GM23338 (cell line): ENCODE data around the gene CIZ1. TPM values are rescaled to one million over a fixed set of nuclear protein-coding genes. Genes with fewer than 3 reads are reported as not detected.

Source experiments
- ATAC-seq: fragments of 200-7000 bp; cut with Tn5 transposase; 3 replicates; pipeline ENCODE4 v1.9.1; 2020
- DNase-seq: peaks from one replicate; pipeline ENCODE4 v3.0.0-alpha.2; 2015; ENCODE audit warnings: low spot score
- H2AFZ ChIP-seq: fragments of 200-600 bp; sonication (generic); 2 replicates; pipeline ENCODE4 v1.8.0; 2016; ENCODE audit warnings: antibody characterized with exemption, mild to moderate bottlenecking, moderate library complexity
- H3F3A ChIP-seq: fragments of 200-600 bp; sonication (generic); replicated peaks from 2 replicates; pipeline ENCODE4 v1.8.0; 2017; ENCODE audit warnings: antibody characterized with exemption, mixed run types, low read depth
- H3K27ac ChIP-seq: fragments of 200-600 bp; sonication (generic); 2 replicates; pipeline ENCODE4 v1.6.1; 2016; ENCODE audit warnings: low read depth
- H3K27me3 ChIP-seq: fragments of 200-600 bp; sonication (generic); 2 replicates; pipeline ENCODE4 v1.8.0; 2016; ENCODE audit warnings: mild to moderate bottlenecking, mixed run types, moderate library complexity; ENCODE audit not compliant: insufficient read depth
- H3K36me3 ChIP-seq: fragments of 200-600 bp; sonication (generic); 2 replicates; pipeline ENCODE4 v1.8.0; 2016; ENCODE audit warnings: mild to moderate bottlenecking; ENCODE audit not compliant: insufficient read depth
- H3K4me1 ChIP-seq: fragments of 200-600 bp; sonication (generic); 2 replicates; pipeline ENCODE4 v1.8.0; 2016; ENCODE audit warnings: mild to moderate bottlenecking, moderate library complexity; ENCODE audit not compliant: insufficient read depth
- H3K4me2 ChIP-seq: fragments of 200-600 bp; sonication (generic); 2 replicates; pipeline ENCODE4 v1.7.1; 2017; ENCODE audit warnings: mixed run types
- H3K4me3 ChIP-seq: fragments of 200-600 bp; sonication (generic); 2 replicates; pipeline ENCODE4 v1.6.1; 2016; ENCODE audit warnings: mixed run types
- H3K79me2 ChIP-seq: fragments of 200-600 bp; sonication (generic); replicated peaks from 2 replicates; pipeline ENCODE4 v1.8.0; 2017; ENCODE audit warnings: mild to moderate bottlenecking; ENCODE audit not compliant: insufficient read depth
- H3K9me2 ChIP-seq: fragments of 200-600 bp; sonication (generic); 2 replicates; pipeline ENCODE4 v1.8.0; 2017; ENCODE audit not compliant: insufficient read depth
- H4K20me1 ChIP-seq: fragments of 200-600 bp; sonication (generic); replicated peaks from 2 replicates; pipeline ENCODE4 v1.8.0; 2017; ENCODE audit warnings: mild to moderate bottlenecking; ENCODE audit not compliant: insufficient read depth
- H3K27ac Mint-ChIP-seq: 2 replicates; pipeline ENCODE4 v1.8.0; 2020; ENCODE audit warnings: inconsistent platforms, mild to moderate bottlenecking, moderate library complexity, mixed read lengths
- H3K27me3 Mint-ChIP-seq: 3 replicates; pipeline ENCODE4 v1.8.0; 2022; ENCODE audit warnings: low read depth, mild to moderate bottlenecking, moderate library complexity, mixed read lengths, inconsistent platforms; ENCODE audit not compliant: insufficient read depth, poor library complexity
- H3K36me3 Mint-ChIP-seq: 3 replicates; pipeline ENCODE4 v1.8.0; 2021; ENCODE audit warnings: low read depth, mild to moderate bottlenecking, inconsistent platforms, moderate library complexity, mixed read lengths
- H3K4me1 Mint-ChIP-seq: 3 replicates; pipeline ENCODE4 v1.8.0; 2020; ENCODE audit warnings: mild to moderate bottlenecking, inconsistent platforms, mixed read lengths
- H3K4me3 Mint-ChIP-seq: 3 replicates; pipeline ENCODE4 v1.8.0; 2021; ENCODE audit warnings: moderate library complexity, mild to moderate bottlenecking, inconsistent platforms, mixed read lengths
- H3K9me3 Mint-ChIP-seq: 3 replicates; pipeline ENCODE4 v1.8.0; 2020; ENCODE audit warnings: moderate library complexity, mild to moderate bottlenecking, inconsistent platforms, mixed read lengths
- EZH2 ChIP-seq: fragments of 200-600 bp; sonication (generic); IDR thresholded peaks from one replicate; pipeline ENCODE4 v1.8.0; 2017; ENCODE audit warnings: antibody characterized with exemption, mild to moderate bottlenecking, low read depth; ENCODE audit not compliant: unreplicated experiment
- EZH2phosphoT487 ChIP-seq: fragments of 200-600 bp; sonication (generic); IDR thresholded peaks from one replicate; pipeline ENCODE4 v1.8.1; 2018; ENCODE audit warnings: antibody characterized with exemption; ENCODE audit not compliant: unreplicated experiment
- ZNF462 ChIP-seq: fragments of 250-450 bp; sonication (Bioruptor Pico); IDR thresholded peaks from 2 replicates; pipeline ENCODE4 v1.5.0; 2020; ENCODE audit warnings: mild to moderate bottlenecking, moderate library complexity
- polyA plus RNA-seq: library from polyadenylated mRNA; unstranded; fragments of >200 nt; fragmentation: Nextera tagmentation; extraction: Ambion mirVana; gene quantifications from 2 replicates; pipeline ENCODE4 v1.2.1, GENCODE V29; 2016
- total RNA-seq: library from RNA; depleted of rRNA; stranded (reverse); fragments of >200 nt; shearing (Covaris generic); gene quantifications from 2 replicates; pipeline ENCODE4 v1.2.3, GENCODE V29; 2014

CIZ1 gene
- total and polyA plus RNA-seq, 2 experiments from 2014 or later: 49.6 to 61.4 TPM

GRCh38 chr9:128124451-128124850 lies 66.9 kb downstream of the CIZ1 start:
- H3K4me1 ChIP-seq: peaks cover 12% of the 10 kb centered on the region; the same call in 1 of the 2 replicates
- H3K27ac ChIP-seq: no peak overlapping the region
- no peaks in the 10 kb centered on the region for H3K9me2 ChIP-seq
- Mint-ChIP-seq H3K27me3 (peaks cover 26% of the 10 kb centered on the region), H3K27ac (no peak overlapping the region), H3K4me3 (no peak overlapping the region), H3K9me3 (peaks cover 9% of the 10 kb centered on the region), H3K4me1 (peaks cover 17% of the 10 kb centered on the region), H3K36me3 (peaks cover 49% of the 10 kb centered on the region)
- TF ChIP-seq ZNF462 (CRISPR knock-in tag): no peak
- H3F3A ChIP-seq: peaks cover 5% of the 10 kb centered on the region; the same call in 1 of the 2 replicates
- H3K79me2 ChIP-seq: peaks cover 25% of the 10 kb centered on the region
- DNase-seq: no peak
- H3K4me3 ChIP-seq: no peak overlapping the region
- H4K20me1 ChIP-seq: peaks cover 9% of the 10 kb centered on the region
- H2AFZ ChIP-seq: no peak overlapping the region
- H3K27me3 ChIP-seq: no peaks in the 10 kb centered on the region
- no peak overlapping the region for H3K4me2 ChIP-seq
- H3K36me3 ChIP-seq: 0 out of 2 replicates have a peak, but pooled peaks cover 4% of the 10 kb centered on the region
- ATAC-seq: no peak

GRCh38 chr9:128123451-128124080 lies 67.8 kb downstream of the CIZ1 start:
- no peak for ATAC-seq
- no peaks in the 10 kb centered on the region for H3K9me2 ChIP-seq
- H3K4me1 ChIP-seq: peaks cover 12% of the 10 kb centered on the region; the same call in 1 of the 2 replicates
- Mint-ChIP-seq H3K27me3 (peaks cover 26% of the 10 kb centered on the region), H3K36me3 (peaks cover 43% of the 10 kb centered on the region), H3K27ac (no peak overlapping the region), H3K4me3 (no peak overlapping the region), H3K4me1 (peaks cover 12% of the 10 kb centered on the region), H3K9me3 (peaks cover 3% of the 10 kb centered on the region; the same call in 1 of the 3 replicates)
- H3K4me3 ChIP-seq: no peak overlapping the region
- H4K20me1 ChIP-seq: peaks cover 9% of the 10 kb centered on the region
- H3K27me3 ChIP-seq: no peaks in the 10 kb centered on the region
- 0 out of 2 replicates have a peak, but pooled peaks cover 4% of the 10 kb centered on the region for H3K36me3 ChIP-seq
- no peak overlapping the region for H2AFZ ChIP-seq
- no peak for DNase-seq
- no peak overlapping the region for H3K4me2 ChIP-seq
- no peak overlapping the region for H3K27ac ChIP-seq
- H3F3A ChIP-seq: peaks cover 5% of the 10 kb centered on the region; the same call in 1 of the 2 replicates
- peaks cover 25% of the 10 kb centered on the region for H3K79me2 ChIP-seq
- TF ChIP-seq ZNF462 (CRISPR knock-in tag) (no peak), EZH2 (no peak), EZH2phosphoT487 (no peak)
